NT2/D1 (cell line): ENCODE results near the gene SSH2.

Source experiments
- DNase-seq: peaks from one replicate; pipeline ENCODE4 v3.0.0-alpha.2; 2011; ENCODE audit warnings: low read depth, low spot score
- H3K27me3 ChIP-seq: 2 replicates; pipeline ENCODE4 v1.6.0; 2011; ENCODE audit warnings: mild to moderate bottlenecking; ENCODE audit not compliant: insufficient read length, insufficient read depth
- H3K36me3 ChIP-seq: 2 replicates; pipeline ENCODE4 v1.6.1; 2011; ENCODE audit warnings: mild to moderate bottlenecking, low read length, mixed read lengths; ENCODE audit not compliant: insufficient read depth, insufficient read length
- H3K4me1 ChIP-seq: 2 replicates; pipeline ENCODE4 v1.5.1; 2011; ENCODE audit not compliant: insufficient read depth, insufficient read length
- H3K4me3 ChIP-seq: 2 replicates; pipeline ENCODE4 v1.5.1; 2011; ENCODE audit warnings: low read depth; ENCODE audit not compliant: insufficient read length
- H3K9ac ChIP-seq: 2 replicates; pipeline ENCODE4 v1.6.0; 2011; ENCODE audit warnings: low read depth; ENCODE audit not compliant: insufficient read length
- H3K9me3 ChIP-seq: 2 replicates; pipeline ENCODE4 v1.5.1; 2011; ENCODE audit warnings: mild to moderate bottlenecking, low read length; ENCODE audit not compliant: insufficient read depth
- SUZ12 ChIP-seq: IDR thresholded peaks from 2 replicates; pipeline ENCODE4 v1.6.1; 2011; ENCODE audit not compliant: insufficient read length, insufficient read depth; ENCODE audit errors: extremely low read depth
- YY1 ChIP-seq: IDR thresholded peaks from 2 replicates; pipeline ENCODE4 v1.6.1; 2011; ENCODE audit not compliant: insufficient read length, insufficient read depth
- ZNF274 ChIP-seq: IDR thresholded peaks from 2 replicates; pipeline ENCODE4 v1.6.1; 2011; ENCODE audit warnings: mild to moderate bottlenecking, low read depth, low read length

Gene SSH2

DNA sequence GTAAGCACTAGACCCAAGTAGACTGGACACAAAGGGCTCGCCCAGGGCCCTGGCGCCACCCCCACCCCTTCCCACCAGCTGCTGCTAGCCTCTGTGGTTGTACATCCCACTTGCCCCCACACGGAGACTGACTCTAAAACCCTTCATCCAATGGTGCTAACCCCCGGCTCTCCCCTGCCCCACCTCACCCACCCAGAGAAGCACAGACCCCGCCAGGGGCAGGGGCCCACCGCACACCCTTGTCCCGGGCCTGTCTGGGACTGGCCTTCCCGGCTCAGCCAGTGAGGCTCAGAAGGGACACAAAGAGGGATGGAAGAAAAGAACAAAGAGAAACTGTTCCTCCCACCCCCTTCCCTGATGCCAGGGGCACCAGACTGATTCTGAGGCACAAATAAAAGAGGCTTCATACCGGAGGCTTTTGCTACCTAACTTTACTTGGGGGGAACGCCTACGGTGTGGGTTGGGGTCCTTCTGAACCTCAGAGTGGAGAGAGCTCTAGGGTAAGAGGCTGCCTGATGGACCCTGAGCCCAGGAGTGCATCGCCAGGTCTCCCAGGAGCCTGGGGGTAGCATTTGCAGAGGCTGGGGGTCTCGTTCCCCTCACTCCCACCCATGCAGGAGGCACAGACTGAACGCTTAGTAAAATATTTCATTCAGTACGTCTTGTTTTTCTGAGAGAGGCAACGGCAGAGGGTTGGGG lies 315.5 kb downstream of the SSH2 start:
- Histone ChIP-seq H3K36me3 (no peaks in the 10 kb centered on the region), H3K4me1 (peaks cover 21% of the 10 kb centered on the region), H3K27me3 (peaks cover 48% of the 10 kb centered on the region), H3K4me3 (no peak overlapping the region), H3K9me3 (peaks cover 18% of the 10 kb centered on the region; the same call in 1 of the 2 replicates), H3K9ac (no peak overlapping the region)
- no peak for DNase-seq
- TF ChIP-seq YY1 (no peak), ZNF274 (no peak), SUZ12 (no peak)

GRCh38 chr17:29613856-29614255 lies 316.2 kb downstream of the SSH2 start:
- Histone ChIP-seq H3K9me3 (peaks cover 18% of the 10 kb centered on the region; the same call in 1 of the 2 replicates), H3K9ac (peak overlapping the region; percentile 63), H3K4me1 (peaks cover 14% of the 10 kb centered on the region), H3K4me3 (no peak overlapping the region), H3K36me3 (no peaks in the 10 kb centered on the region), H3K27me3 (peaks cover 44% of the 10 kb centered on the region)
- DNase-seq: no peak
- TF ChIP-seq ZNF274: no peak
- TF ChIP-seq SUZ12: no peak
- TF ChIP-seq YY1: no peak

- peaks cover 18% of the 10 kb centered on the region; the same call in 1 of the 2 replicates for H3K9me3 ChIP-seq
- peak; percentile 71 for DNase-seq
- no peaks in the 10 kb centered on the region for H3K36me3 ChIP-seq
- peak overlapping the region; percentile 63 for H3K9ac ChIP-seq
- H3K4me3 ChIP-seq: peak overlapping the region; percentile 6
- H3K27me3 ChIP-seq: peaks cover 44% of the 10 kb centered on the region
- TF ChIP-seq YY1 (no peak), ZNF274 (no peak), SUZ12 (no peak)
- H3K4me1 ChIP-seq: peaks cover 10% of the 10 kb centered on the region
These were observed 316.6 kb downstream of the SSH2 start for GRCh38 chr17:29613352-29613837.

DNA sequence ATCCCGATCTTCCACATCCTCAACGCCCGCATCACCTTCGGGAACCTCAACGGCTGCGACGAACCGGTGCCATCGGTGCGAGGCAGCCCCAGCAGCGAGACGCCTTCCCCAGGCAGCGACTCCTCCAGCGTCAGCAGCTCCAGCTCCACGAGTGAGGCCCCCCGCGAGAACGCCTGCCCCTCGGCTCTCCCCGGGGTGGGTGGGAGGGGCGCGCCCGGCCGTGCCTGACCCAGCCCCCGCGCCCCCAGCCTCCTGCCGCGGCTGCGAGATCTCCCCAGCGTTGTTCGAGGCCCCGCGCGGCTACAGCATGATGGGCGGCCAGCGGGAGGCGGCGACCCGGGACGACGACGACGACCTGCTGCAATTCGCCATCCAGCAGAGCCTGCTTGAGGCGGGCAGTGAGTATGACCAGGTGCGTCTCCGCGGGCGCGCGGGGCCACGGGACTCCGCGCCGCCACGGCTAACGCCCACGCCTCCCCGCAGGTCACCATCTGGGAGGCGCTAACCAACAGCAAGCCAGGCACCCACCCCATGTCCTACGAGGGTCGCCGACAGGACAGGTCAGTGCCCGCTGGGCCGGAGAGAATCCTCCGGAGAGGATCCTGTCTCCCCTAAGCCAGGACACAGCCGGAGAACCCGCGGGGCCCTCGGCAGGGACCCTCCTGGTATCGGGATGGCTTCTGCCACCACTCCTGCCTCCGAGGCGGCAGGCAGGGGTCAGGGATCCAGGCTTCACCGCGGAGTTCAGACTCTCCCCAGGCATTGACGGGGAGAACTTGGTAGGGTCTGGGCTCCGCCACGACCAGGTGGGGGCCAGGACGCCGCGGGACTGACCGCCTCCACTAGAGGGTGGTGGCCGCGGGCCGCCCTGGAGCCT lies 317.4 kb downstream of the SSH2 start:
- no peak for TF ChIP-seq SUZ12
- no peak for TF ChIP-seq YY1
- no peak for TF ChIP-seq ZNF274
- Histone ChIP-seq H3K27me3 (peaks cover 39% of the 10 kb centered on the region), H3K4me1 (peaks cover 9% of the 10 kb centered on the region), H3K36me3 (no peaks in the 10 kb centered on the region), H3K9me3 (peaks cover 18% of the 10 kb centered on the region; the same call in 1 of the 2 replicates), H3K4me3 (no peak overlapping the region), H3K9ac (no peak overlapping the region)
- DNase-seq: no peak

DNA sequence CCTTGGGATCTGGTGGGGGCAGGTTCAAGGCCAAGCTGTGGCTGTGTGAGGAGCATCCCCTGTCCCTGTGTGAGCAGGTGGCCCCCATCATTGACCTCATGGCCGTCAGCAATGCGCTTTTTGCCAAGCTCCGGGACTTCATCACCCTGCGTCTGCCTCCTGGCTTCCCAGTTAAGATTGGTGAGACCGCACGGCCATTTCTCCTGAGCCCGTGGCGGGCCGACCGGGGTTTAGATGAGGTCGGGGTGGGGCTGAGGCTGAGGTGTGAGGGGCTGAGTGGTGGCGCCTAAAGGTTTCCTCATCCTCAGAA lies 318.0 kb downstream of the SSH2 start:
- Histone ChIP-seq H3K4me1 (peaks cover 9% of the 10 kb centered on the region), H3K4me3 (no peak overlapping the region), H3K9me3 (peaks cover 13% of the 10 kb centered on the region; the same call in 1 of the 2 replicates), H3K36me3 (no peaks in the 10 kb centered on the region), H3K27me3 (peaks cover 33% of the 10 kb centered on the region), H3K9ac (no peak overlapping the region)
- TF ChIP-seq ZNF274: no peak
- TF ChIP-seq YY1: no peak
- TF ChIP-seq SUZ12: no peak
- DNase-seq: no peak

- H3K4me1 ChIP-seq: peaks cover 9% of the 10 kb centered on the region
- no peak overlapping the region for H3K9ac ChIP-seq
- no peaks in the 10 kb centered on the region for H3K36me3 ChIP-seq
- TF ChIP-seq YY1 (no peak), ZNF274 (no peak), SUZ12 (no peak)
- DNase-seq: no peak
- H3K27me3 ChIP-seq: peaks cover 27% of the 10 kb centered on the region
- peaks cover 13% of the 10 kb centered on the region; the same call in 1 of the 2 replicates for H3K9me3 ChIP-seq
- H3K4me3 ChIP-seq: no peak overlapping the region
These were observed 318.5 kb downstream of the SSH2 start for GRCh38 chr17:29611351-29612093.

DNA sequence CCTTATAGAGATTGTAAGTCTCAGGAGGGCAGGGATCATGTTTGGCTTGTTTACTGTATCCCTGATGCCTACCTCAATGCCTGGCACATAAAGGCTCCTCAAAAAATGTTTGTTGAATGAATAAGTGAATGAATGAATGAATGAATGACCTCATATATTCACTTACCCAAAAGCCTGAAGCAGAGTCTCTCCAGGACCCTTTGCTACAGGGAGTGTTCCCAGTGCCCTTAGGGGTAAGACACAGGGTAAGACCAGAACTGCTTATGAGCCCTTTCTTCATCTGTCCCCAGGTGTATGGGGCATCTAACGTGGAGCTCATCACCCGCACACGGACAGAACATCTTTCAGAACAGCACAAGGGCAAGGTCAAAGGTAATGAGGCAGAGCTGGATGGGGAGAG lies 319.6 kb downstream of the SSH2 start:
- TF ChIP-seq SUZ12: no peak
- TF ChIP-seq ZNF274: no peak
- no peak for TF ChIP-seq YY1
- peaks cover 18% of the 10 kb centered on the region for H3K27me3 ChIP-seq
- no peaks in the 10 kb centered on the region for H3K36me3 ChIP-seq
- H3K9me3 ChIP-seq: peaks cover 13% of the 10 kb centered on the region; the same call in 1 of the 2 replicates
- H3K9ac ChIP-seq: no peak overlapping the region
- H3K4me1 ChIP-seq: peaks cover 7% of the 10 kb centered on the region
- H3K4me3 ChIP-seq: no peak overlapping the region
- no peak for DNase-seq
